22Rv1 (cell line): ENCODE results near the gene MED7.

Experiments
- H3K27ac ChIP-seq: fragments of 450-650 bp; 2 replicates; pipeline ENCODE4 v1.5.1; 2017
- CTCF ChIP-seq: fragments of 450-650 bp; IDR thresholded peaks from 2 replicates; pipeline ENCODE4 v1.5.1; 2017; ENCODE audit warnings: mild to moderate bottlenecking
- ZFX ChIP-seq: fragments of 450-650 bp; IDR thresholded peaks from 2 replicates; pipeline ENCODE4 v1.6.1; 2017; ENCODE audit warnings: antibody characterized with exemption, borderline replicate concordance

Gene MED7

GRCh38 chr5:157115502-157115901 is 27.2 kb downstream of the MED7 start:
- H3K27ac ChIP-seq: no peak overlapping the region
- TF ChIP-seq ZFX (no peak), CTCF (no peak)

- H3K27ac ChIP-seq: no peak overlapping the region
- no peak for TF ChIP-seq CTCF
- no peak for TF ChIP-seq ZFX
These were observed 27.7 kb downstream of the MED7 start for GRCh38 chr5:157115012-157115411.

GRCh38 chr5:157113002-157113401 is 29.7 kb downstream of the MED7 start:
- H3K27ac ChIP-seq: no peak overlapping the region
- TF ChIP-seq ZFX: no peak
- TF ChIP-seq CTCF: no peak

- H3K27ac ChIP-seq: no peak overlapping the region
- no peak for TF ChIP-seq ZFX
- TF ChIP-seq CTCF: no peak
These were observed 32.9 kb downstream of the MED7 start for GRCh38 chr5:157109744-157110143.

- TF ChIP-seq CTCF: no peak
- no peak for TF ChIP-seq ZFX
- no peak within 1 kb of the TSS for H3K27ac ChIP-seq
These were observed 33.7 kb downstream of the MED7 start, which contains the start of gene HAVCR2 for GRCh38 chr5:157108976-157109375. Gene HAVCR2, minus strand, starts transcription at chr5:157109044. Its CDS starts 61 bp downstream, at chr5:157108983.

- TF ChIP-seq CTCF: no peak
- no peak for TF ChIP-seq ZFX
- no peak overlapping the region for H3K27ac ChIP-seq
These were observed 35.2 kb downstream of the MED7 start for GRCh38 chr5:157107508-157107907.

- no peak overlapping the region for H3K27ac ChIP-seq
- TF ChIP-seq ZFX (no peak), CTCF (no peak)
These were observed 35.8 kb downstream of the MED7 start for GRCh38 chr5:157106630-157107461.
